Colonic mucosa (tissue), 4 donors: Measurements from ENCODE around the gene LRRC10B. TPM values are rescaled to one million over a fixed set of nuclear protein-coding genes. Genes with fewer than 3 reads are reported as not detected.

Experiments used
- DNase-seq: peaks from one replicate; pipeline ENCODE4 v3.0.0-alpha.2; 2020
- H3K27ac ChIP-seq: fragments of 200-600 bp; one replicate; pipeline ENCODE4 v1.8.0; 2021
- H3K27me3 ChIP-seq: fragments of 200-600 bp; one replicate; pipeline ENCODE4 v1.8.0; 2021
- H3K36me3 ChIP-seq: fragments of 200-600 bp; one replicate; pipeline ENCODE4 v1.8.0; 2021
- H3K4me1 ChIP-seq: fragments of 200-600 bp; one replicate; pipeline ENCODE4 v1.8.0; 2021; ENCODE audit warnings: mild to moderate bottlenecking
- H3K4me3 ChIP-seq: fragments of 200-600 bp; one replicate; pipeline ENCODE4 v1.8.0; 2021
- H3K9ac ChIP-seq, 2 donors: one replicate each; pipeline ENCODE4 v1.7.0; 2013; ENCODE audit warnings: control low read depth in 2 of 2, low read depth in 2 of 2, low read length in 2 of 2
- H3K9me3 ChIP-seq: fragments of 200-600 bp; one replicate; pipeline ENCODE4 v1.8.0; 2021
- CTCF ChIP-seq: fragments of 200-600 bp; IDR thresholded peaks from one replicate; pipeline ENCODE4 v1.8.0; 2022; ENCODE audit warnings: antibody characterized with exemption, mild to moderate bottlenecking
- intact Hi-C: fragments of 100-400 bp; cut with DNase I; formaldehyde crosslinking; loops from one replicate; pipeline ENCODE4 v1.14.1; 2022
- total RNA-seq, 2 donors: library from RNA; stranded (reverse); fragmentation: NEBNext Ultra II Directional in 1 of 2; extraction: Animal tissue kit (Norgen Biotek cat#: 25700) in 1 of 2; gene quantifications; one replicate each; pipeline ENCODE4 v1.2.1, GENCODE V29; 2021
- donor health status: healthy.
- donor health status: DM: no; HTN: no; CAD: no.
- donor health status: DM: no; HTN: no; CAD: no.

Gene LRRC10B
- total RNA-seq, 2 donors from 2014 or later: 0.54 to 1.3 TPM

GRCh38 chr11:61546663-61547062, 38.1 kb downstream of the LRRC10B start:
- TF ChIP-seq CTCF: no peak
- Histone ChIP-seq H3K27me3 (no peaks in the 10 kb centered on the region), H3K27ac (no peak overlapping the region), H3K36me3 (no peaks in the 10 kb centered on the region), H3K9ac (no peak overlapping the region), H3K4me3 (no peak overlapping the region), H3K4me1 (no peaks in the 10 kb centered on the region), H3K9me3 (no peaks in the 10 kb centered on the region)
- intact Hi-C loops: no loop called here
- no peak for DNase-seq

- no peaks in the 10 kb centered on the region for H3K9me3 ChIP-seq
- no peak overlapping the region for H3K4me3 ChIP-seq
- H3K27me3 ChIP-seq: no peaks in the 10 kb centered on the region
- no peaks in the 10 kb centered on the region for H3K4me1 ChIP-seq
- no peak for DNase-seq
- intact Hi-C loops: no loop called here
- no peak overlapping the region for H3K9ac ChIP-seq
- H3K36me3 ChIP-seq: no peaks in the 10 kb centered on the region
- TF ChIP-seq CTCF: no peak
- no peak overlapping the region for H3K27ac ChIP-seq
Measured at GRCh38 chr11:61547246-61547645, 38.7 kb downstream of the LRRC10B start.

- no peak for TF ChIP-seq CTCF
- Histone ChIP-seq H3K27ac (no peak overlapping the region), H3K9ac (no peak overlapping the region), H3K27me3 (no peaks in the 10 kb centered on the region), H3K4me3 (no peak overlapping the region), H3K4me1 (no peaks in the 10 kb centered on the region), H3K36me3 (no peaks in the 10 kb centered on the region), H3K9me3 (no peaks in the 10 kb centered on the region)
- intact Hi-C loops: no loop called here
- no peak for DNase-seq
Measured at GRCh38 chr11:61549177-61549576, 40.6 kb downstream of the LRRC10B start.

GRCh38 chr11:61549662-61550568, 41.4 kb downstream of the LRRC10B start:
- Histone ChIP-seq H3K27ac (no peak overlapping the region), H3K4me3 (no peak overlapping the region), H3K27me3 (peaks cover 4% of the 10 kb centered on the region), H3K9ac (no peak overlapping the region), H3K36me3 (no peaks in the 10 kb centered on the region), H3K4me1 (no peaks in the 10 kb centered on the region), H3K9me3 (no peaks in the 10 kb centered on the region)
- intact Hi-C loops: no loop called here
- DNase-seq: no peak
- no peak for TF ChIP-seq CTCF

GRCh38 chr11:61550665-61551227, 42.2 kb downstream of the LRRC10B start:
- Histone ChIP-seq H3K4me3 (no peak overlapping the region), H3K4me1 (no peaks in the 10 kb centered on the region), H3K36me3 (no peaks in the 10 kb centered on the region), H3K9ac (no peak overlapping the region), H3K27ac (no peak overlapping the region), H3K9me3 (no peaks in the 10 kb centered on the region), H3K27me3 (peaks cover 11% of the 10 kb centered on the region)
- no peak for DNase-seq
- TF ChIP-seq CTCF: no peak
- intact Hi-C loops: no loop called here
